Cardiac fibroblast (primary cell): ENCODE measurements around the gene RSPO3.

ENCODE experiments used
- DNase-seq, 2 donors: peaks; one replicate each; pipeline versions ENCODE4 v3.0.0 to v3.0.0-alpha.2; 2010; ENCODE audit warnings: low read depth in 2 of 2
- H3K4me3 ChIP-seq, 2 donors: replicated peaks in 1 of 2; 1 replicate in 1 of 2; 2 replicates in 1 of 2; pipeline ENCODE4 v1.5.1; 2011; ENCODE audit warnings: low read depth in 2 of 2, low read length in 2 of 2, mild to moderate bottlenecking in 2 of 2, moderate library complexity in 1 of 2
- CTCF ChIP-seq: IDR thresholded peaks from one replicate; pipeline ENCODE4 v1.5.1; 2011; ENCODE audit warnings: low read depth, mild to moderate bottlenecking, low read length, inconsistent platforms

RSPO3 gene

GRCh38 chr6:127117979-127118297 is 533 bp upstream of the RSPO3 start:
- DNase-seq = no peak
- H3K4me3 ChIP-seq = peak overlapping the region; percentile 47 to 53
- no peak for TF ChIP-seq CTCF

GRCh38 chr6:127119102-127120022 is 891 bp downstream of the RSPO3 start:
- no peak for TF ChIP-seq CTCF
- peak overlapping the region; percentile 46 to 53 for H3K4me3 ChIP-seq
- peak in 1 of 2 donors; percentile 28 for DNase-seq

- TF ChIP-seq CTCF = no peak
- peak overlapping the region in 1 of 2 donors; percentile 53 for H3K4me3 ChIP-seq
- DNase-seq = no peak
These were observed 1.7 kb downstream of the RSPO3 start for GRCh38 chr6:127120023-127120786.

- TF ChIP-seq CTCF = peak; percentile 88
- DNase-seq = peak; percentile 81 to 87
These were observed 2.5 kb downstream of the RSPO3 start for GRCh38 chr6:127120787-127121636.

GRCh38 chr6:127121637-127121960 is 3.1 kb downstream of the RSPO3 start:
- no peak overlapping the region for H3K4me3 ChIP-seq
- DNase-seq = no peak
- TF ChIP-seq CTCF = no peak

More at GRCh38 chr6:127120787-127121636, 2.5 kb downstream of the RSPO3 start:
- no peak overlapping the region for H3K4me3 ChIP-seq

GRCh38 chr6:127124172-127124571 is 5.7 kb downstream of the RSPO3 start:
- H3K4me3 ChIP-seq = no peak overlapping the region
- TF ChIP-seq CTCF = no peak
- no peak for DNase-seq
